Caco-2 (cell line): ENCODE results near the gene KMT2D. TPM values are rescaled to one million over a fixed set of nuclear protein-coding genes. Genes with fewer than 3 reads are reported as not detected.

ENCODE experiments used
- BruUV-seq: library from RNA; stranded (reverse); fragments of 400-500 nt; replicated peaks from 2 replicates; lab custom pipeline; 2021; lab: Mats Ljungman, UMichigan
- CTCF ChIA-PET: fragments of 300-600 bp; sonication (Branson Sonifier 250); formaldehyde crosslinking; loops from one replicate; lab custom pipeline; 2022; ENCODE audit warnings: antibody characterized with exemption; lab: Charles Lee
- POLR2A ChIA-PET: fragments of 300-600 bp; sonication (Branson Sonifier 250); formaldehyde crosslinking; loops from one replicate; lab custom pipeline; 2022; ENCODE audit warnings: antibody characterized with exemption; lab: Charles Lee
- DNase-seq, 2 experiments: peaks; one replicate each; pipeline versions ENCODE4 v3.0.0 to v3.0.0-alpha.2; 2020 to 2022
- H3K27me3 ChIP-seq: replicated peaks from 2 replicates; pipeline ENCODE4 v1.6.0; 2011; ENCODE audit warnings: low read length; ENCODE audit not compliant: control insufficient read depth, insufficient read depth
- H3K36me3 ChIP-seq: 2 replicates; pipeline ENCODE4 v1.5.1; 2011; ENCODE audit warnings: low read length; ENCODE audit not compliant: control insufficient read depth, insufficient read depth
- H3K4me1 ChIP-seq: fragments of 250-450 bp; sonication (Bioruptor Pico); 2 replicates; pipeline ENCODE4 v1.5.1; 2020; ENCODE audit warnings: mild to moderate bottlenecking
- H3K4me3 ChIP-seq: 2 replicates; pipeline ENCODE4 v1.5.1; 2011; ENCODE audit warnings: low read depth, mild to moderate bottlenecking, control low read depth, low read length
- H3K9me3 ChIP-seq: fragments of 250-450 bp; sonication (Bioruptor Pico); 2 replicates; pipeline ENCODE4 v1.5.1; 2020; ENCODE audit warnings: mild to moderate bottlenecking, moderate library complexity
- H3K27ac Mint-ChIP-seq: one replicate; pipeline ENCODE4 v1.8.0; 2022; ENCODE audit warnings: mixed read lengths; ENCODE audit not compliant: unreplicated experiment
- H3K27me3 Mint-ChIP-seq: one replicate; pipeline ENCODE4 v1.8.0; 2022; ENCODE audit warnings: mixed read lengths; ENCODE audit not compliant: insufficient read depth, unreplicated experiment
- H3K36me3 Mint-ChIP-seq: one replicate; pipeline ENCODE4 v1.8.0; 2022; ENCODE audit warnings: mild to moderate bottlenecking, mixed read lengths; ENCODE audit not compliant: insufficient read depth, unreplicated experiment
- H3K4me1 Mint-ChIP-seq: one replicate; pipeline ENCODE4 v1.8.0; 2022; ENCODE audit warnings: low read depth, mixed read lengths; ENCODE audit not compliant: unreplicated experiment
- H3K4me3 Mint-ChIP-seq: one replicate; pipeline ENCODE4 v1.8.0; 2022; ENCODE audit warnings: mild to moderate bottlenecking, moderate library complexity, mixed read lengths; ENCODE audit not compliant: unreplicated experiment
- H3K9me3 Mint-ChIP-seq: one replicate; pipeline ENCODE4 v1.8.0; 2022; ENCODE audit warnings: mixed read lengths; ENCODE audit not compliant: unreplicated experiment
- intact Hi-C: fragments of 100-400 bp; cut with micrococcal nuclease; formaldehyde crosslinking; loops from one replicate; pipeline ENCODE4 v1.10.0; 2022; ENCODE audit not compliant: unreplicated experiment
- total RNA-seq: library from RNA; stranded (reverse); gene quantifications from 2 replicates; pipeline ENCODE4 v1.2.3, GENCODE V29; 2022
- TF ChIP-seq, protein P1 (sequence below), 2 experiments: fragments of 200-600 bp in 1 of 2; IDR thresholded peaks; 1 replicate in 1 of 2; 2 replicates in 1 of 2; pipeline versions ENCODE4 v1.5.1 to v1.8.0; 2011 to 2022; ENCODE audit warnings: antibody characterized with exemption in 1 of 2, control low read depth in 1 of 2, inconsistent platforms in 1 of 2, low read depth in 1 of 2, low read length in 1 of 2, mild to moderate bottlenecking in 1 of 2, moderate library complexity in 1 of 2; ENCODE audit not compliant: insufficient read depth in 1 of 2, severe bottlenecking in 1 of 2, unreplicated experiment in 1 of 2

KMT2D gene
- total RNA-seq, 1 experiment from 2014 or later, result 139 TPM

- intact Hi-C loops, result no loop called here
- H3K36me3 Mint-ChIP-seq, result peaks cover 35% of the 10 kb centered on the region
- H3K9me3 ChIP-seq, result no peaks in the 10 kb centered on the region
- no peaks in the 10 kb centered on the region for H3K4me1 Mint-ChIP-seq
- TF ChIP-seq, protein P1, sequence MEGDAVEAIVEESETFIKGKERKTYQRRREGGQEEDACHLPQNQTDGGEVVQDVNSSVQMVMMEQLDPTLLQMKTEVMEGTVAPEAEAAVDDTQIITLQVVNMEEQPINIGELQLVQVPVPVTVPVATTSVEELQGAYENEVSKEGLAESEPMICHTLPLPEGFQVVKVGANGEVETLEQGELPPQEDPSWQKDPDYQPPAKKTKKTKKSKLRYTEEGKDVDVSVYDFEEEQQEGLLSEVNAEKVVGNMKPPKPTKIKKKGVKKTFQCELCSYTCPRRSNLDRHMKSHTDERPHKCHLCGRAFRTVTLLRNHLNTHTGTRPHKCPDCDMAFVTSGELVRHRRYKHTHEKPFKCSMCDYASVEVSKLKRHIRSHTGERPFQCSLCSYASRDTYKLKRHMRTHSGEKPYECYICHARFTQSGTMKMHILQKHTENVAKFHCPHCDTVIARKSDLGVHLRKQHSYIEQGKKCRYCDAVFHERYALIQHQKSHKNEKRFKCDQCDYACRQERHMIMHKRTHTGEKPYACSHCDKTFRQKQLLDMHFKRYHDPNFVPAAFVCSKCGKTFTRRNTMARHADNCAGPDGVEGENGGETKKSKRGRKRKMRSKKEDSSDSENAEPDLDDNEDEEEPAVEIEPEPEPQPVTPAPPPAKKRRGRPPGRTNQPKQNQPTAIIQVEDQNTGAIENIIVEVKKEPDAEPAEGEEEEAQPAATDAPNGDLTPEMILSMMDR (IDR thresholded peaks at IDR 0.05; ENCODE audit: insufficient read depth in 1 of 2, low read depth in 1 of 2, low read length in 1 of 2, severe bottlenecking in 1 of 2, unreplicated experiment in 1 of 2), result no peak
- no peaks in the 10 kb centered on the region for H3K27me3 ChIP-seq
- ChIA-PET POLR2A (interaction anchor here (0.9 to 1.8 kb wide), 2 partner anchors 9 to 30 kb away, joined by 5 to 6 read pairs; partner anchors contain the start of gene TUBA1B), CTCF (interaction anchor here (0.9 to 5.8 kb wide), 6 partner anchors 8 to 104 kb away, joined by 3 to 42 read pairs (median 6); no protein-coding TSS in a partner anchor)
- H3K9me3 Mint-ChIP-seq, result no peaks in the 10 kb centered on the region
- peaks cover 1% of the 10 kb centered on the region for H3K27me3 Mint-ChIP-seq
- BruUV-seq, result no TSS peak
- H3K36me3 ChIP-seq, result 0 out of 2 replicates have a peak, but pooled peaks cover 2% of the 10 kb centered on the region
- H3K4me1 ChIP-seq, result no peaks in the 10 kb centered on the region
- no peak overlapping the region for H3K27ac Mint-ChIP-seq
- H3K4me3 Mint-ChIP-seq, result no peak overlapping the region
- H3K4me3 ChIP-seq, result no peak overlapping the region
- no peak for DNase-seq
Observed at GRCh38 chr12:49100380-49100779, 39.8 kb upstream of the KMT2D start.

DNA sequence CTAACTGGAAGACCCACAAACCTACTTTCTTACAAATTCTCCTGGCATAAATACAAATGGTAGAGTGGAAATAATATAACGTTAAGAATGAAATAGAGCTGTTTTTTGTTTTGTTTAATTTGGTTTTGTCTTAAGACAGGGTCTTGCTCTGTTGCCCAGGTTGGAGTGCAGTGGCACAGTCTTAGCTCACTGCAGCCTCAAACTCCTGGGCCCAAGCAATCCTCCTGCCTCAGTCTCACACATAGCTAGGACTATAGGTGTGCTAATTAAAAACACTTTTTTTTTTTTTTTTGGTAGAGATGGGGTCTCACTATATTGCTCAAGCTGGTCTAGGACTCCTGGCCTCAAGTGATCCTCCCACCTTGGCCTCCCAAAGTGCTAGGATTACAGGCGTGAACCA lies 38.1 kb upstream of the KMT2D start:
- no TSS peak for BruUV-seq
- no peak for DNase-seq
- 0 out of 2 replicates have a peak, but pooled peaks cover 2% of the 10 kb centered on the region for H3K36me3 ChIP-seq
- TF ChIP-seq, protein P1 (IDR thresholded peaks at IDR 0.05; ENCODE audit: insufficient read depth in 1 of 2, low read depth in 1 of 2, low read length in 1 of 2, severe bottlenecking in 1 of 2, unreplicated experiment in 1 of 2), result no peak
- CTCF ChIA-PET, result interaction anchor here (0.6 to 5.8 kb wide), 10 partner anchors 10 to 358 kb away, joined by 3 to 42 read pairs (median 4); partner anchors contain the start of gene LMBR1L
- H3K27ac Mint-ChIP-seq, result no peak overlapping the region
- no peaks in the 10 kb centered on the region for H3K9me3 ChIP-seq
- peaks cover 42% of the 10 kb centered on the region for H3K36me3 Mint-ChIP-seq
- no peak overlapping the region for H3K4me3 Mint-ChIP-seq
- H3K4me1 ChIP-seq, result no peaks in the 10 kb centered on the region; the same call in 1 of the 2 replicates
- H3K4me1 Mint-ChIP-seq, result peaks cover 4% of the 10 kb centered on the region
- H3K27me3 Mint-ChIP-seq, result peaks cover 10% of the 10 kb centered on the region
- POLR2A ChIA-PET, result interaction anchor here (1.8 kb wide), 1 partner anchor 32 kb away, joined by 6 read pairs; the partner anchor contains the start of gene TUBA1B
- peaks cover 6% of the 10 kb centered on the region; the same call in 1 of the 2 replicates for H3K27me3 ChIP-seq
- intact Hi-C loops, result loop anchor here (1.0 kb wide), 1 partner anchor 10 kb away; no protein-coding TSS in a partner anchor
- no peaks in the 10 kb centered on the region for H3K9me3 Mint-ChIP-seq
- H3K4me3 ChIP-seq, result no peak overlapping the region

DNA sequence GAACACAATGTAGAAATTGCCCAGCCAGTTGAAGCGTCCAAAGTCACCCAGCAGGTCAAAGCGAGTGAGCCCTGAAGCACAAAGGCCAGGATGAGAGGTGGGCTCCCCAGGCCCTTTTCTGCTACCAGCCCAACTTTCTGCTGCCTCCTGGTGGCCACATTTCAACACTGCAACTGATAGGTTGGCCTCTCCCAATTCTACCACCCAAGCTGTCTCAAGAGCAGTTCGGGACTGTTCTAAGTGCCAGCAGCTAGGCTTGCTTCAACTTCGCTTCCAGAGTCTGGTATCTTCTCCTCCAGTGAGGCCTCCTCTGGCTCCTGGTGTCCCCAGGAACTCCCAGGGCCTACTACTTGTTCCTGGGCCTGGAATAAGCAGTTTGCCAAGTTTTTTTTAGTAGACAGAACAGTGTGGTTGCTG lies 37.4 kb upstream of the KMT2D start:
- H3K27me3 ChIP-seq, result peaks cover 8% of the 10 kb centered on the region; the same call in 1 of the 2 replicates
- Mint-ChIP-seq H3K27ac (no peak overlapping the region), H3K4me3 (no peak overlapping the region), H3K36me3 (peaks cover 42% of the 10 kb centered on the region), H3K4me1 (peaks cover 7% of the 10 kb centered on the region), H3K9me3 (no peaks in the 10 kb centered on the region), H3K27me3 (peaks cover 11% of the 10 kb centered on the region)
- TF ChIP-seq, protein P1 (IDR thresholded peaks at IDR 0.05; ENCODE audit: insufficient read depth in 1 of 2, low read depth in 1 of 2, low read length in 1 of 2, severe bottlenecking in 1 of 2, unreplicated experiment in 1 of 2), result peak; percentile 78 to 90
- H3K36me3 ChIP-seq, result 0 out of 2 replicates have a peak, but pooled peaks cover 2% of the 10 kb centered on the region
- no peaks in the 10 kb centered on the region for H3K9me3 ChIP-seq
- BruUV-seq, result no TSS peak
- intact Hi-C loops, result loop anchor here (1.0 kb wide), 1 partner anchor 10 kb away; no protein-coding TSS in a partner anchor
- no peak overlapping the region for H3K4me3 ChIP-seq
- no peaks in the 10 kb centered on the region; the same call in 1 of the 2 replicates for H3K4me1 ChIP-seq
- CTCF ChIA-PET, result interaction anchor here (0.6 to 5.8 kb wide), 9 partner anchors 9 to 358 kb away, joined by 3 to 42 read pairs (median 4); partner anchors contain the start of gene LMBR1L
- POLR2A ChIA-PET, result no interaction called here
- peak in 1 of 2 experiments; percentile 71 for DNase-seq
